Panc1 (cell line): Measurements from ENCODE around the gene TMEM218. TPM values are rescaled to one million over a fixed set of nuclear protein-coding genes. Genes with fewer than 3 reads are reported as not detected.

Source experiments
- ATAC-seq: fragments of 200-7000 bp; cut with Tn5 transposase; 2 replicates; pipeline ENCODE4 v1.9.1; 2020; ENCODE audit warnings: mild to moderate bottlenecking, moderate library complexity
- BruUV-seq: library from RNA; stranded (reverse); fragments of 400-500 nt; replicated peaks from 2 replicates; lab custom pipeline; 2021; lab: Mats Ljungman, UMichigan
- CTCF ChIA-PET: fragments of 300-600 bp; sonication (Branson Sonifier 250); formaldehyde crosslinking; loops from one replicate; lab custom pipeline; 2022; ENCODE audit warnings: antibody characterized with exemption; lab: Charles Lee
- POLR2A ChIA-PET: fragments of 300-600 bp; sonication (Branson Sonifier 250); formaldehyde crosslinking; loops from one replicate; lab custom pipeline; 2022; ENCODE audit warnings: antibody characterized with exemption; lab: Charles Lee
- DNase-seq: peaks from one replicate; pipeline ENCODE4 v3.0.0-alpha.2; 2010; ENCODE audit warnings: low read depth, low spot score
- H3K27ac ChIP-seq: 2 replicates; pipeline ENCODE4 v1.5.1; 2011; ENCODE audit warnings: mild to moderate bottlenecking, low read length, inconsistent platforms
- H3K27me3 ChIP-seq: fragments of 200-500 bp; sonication (Bioruptor generic); 2 replicates; pipeline ENCODE4 v1.6.0; 2014; ENCODE audit warnings: low read length, inconsistent platforms; ENCODE audit not compliant: control insufficient read depth, insufficient read depth
- H3K36me3 ChIP-seq: fragments of 200-500 bp; sonication (Bioruptor generic); 2 replicates; pipeline ENCODE4 v1.5.1; 2014; ENCODE audit warnings: inconsistent platforms, mild to moderate bottlenecking, low read length, moderate library complexity; ENCODE audit not compliant: control insufficient read depth, insufficient read depth
- H3K4me1 ChIP-seq: 2 replicates; pipeline ENCODE4 v1.5.1; 2011; ENCODE audit warnings: inconsistent platforms, mild to moderate bottlenecking, low read length, moderate library complexity; ENCODE audit not compliant: control insufficient read depth, insufficient read depth
- H3K4me3 ChIP-seq, 2 experiments: 2 replicates each; pipeline ENCODE4 v1.5.1; 2011 to 2012; ENCODE audit warnings: low read depth in 2 of 2, low read length in 2 of 2, mild to moderate bottlenecking in 2 of 2, inconsistent platforms in 1 of 2, moderate library complexity in 1 of 2
- H3K9me3 ChIP-seq: fragments of 200-500 bp; sonication (Bioruptor generic); 2 replicates; pipeline ENCODE4 v1.5.1; 2014; ENCODE audit warnings: low read depth, mild to moderate bottlenecking, inconsistent platforms, low read length, moderate library complexity; ENCODE audit not compliant: control insufficient read depth, insufficient read depth
- POLR2AphosphoS5 ChIP-seq: IDR thresholded peaks from 2 replicates; pipeline ENCODE4 v1.6.1; 2012; ENCODE audit warnings: mild to moderate bottlenecking, low read depth, low read length, moderate library complexity
- SIN3A ChIP-seq: IDR thresholded peaks from 2 replicates; pipeline ENCODE4 v1.6.1; 2012; ENCODE audit warnings: low read depth, mild to moderate bottlenecking, low read length, moderate library complexity, borderline replicate concordance; ENCODE audit not compliant: insufficient read depth
- TCF7L2 ChIP-seq: IDR thresholded peaks from 2 replicates; pipeline ENCODE4 v1.6.1; 2011; ENCODE audit warnings: mild to moderate bottlenecking, low read depth, low read length, inconsistent platforms
- in situ Hi-C: cut with HindIII; loops from 2 replicates; pipeline ENCODE4 v1.10.0; 2016; ENCODE audit warnings: low sequenced_read_pairs, low pct_unique_long_range_greater_than_20kb
- intact Hi-C: fragments of 100-400 bp; cut with micrococcal nuclease; formaldehyde crosslinking; loops from one replicate; pipeline ENCODE4 v1.10.0; 2022; ENCODE audit not compliant: unreplicated experiment
- total RNA-seq: library from RNA; stranded (reverse); gene quantifications from one replicate; pipeline ENCODE4 v1.2.1, GENCODE V29; 2021; ENCODE audit not compliant: unreplicated experiment
- TF ChIP-seq, protein P1 (sequence below), 2 experiments: IDR thresholded peaks; 2 replicates each; pipeline ENCODE4 v1.6.1; 2011 to 2012; ENCODE audit warnings: low read depth in 2 of 2, control low read depth in 1 of 2, low read length in 1 of 2, mild to moderate bottlenecking in 1 of 2, moderate library complexity in 1 of 2; ENCODE audit not compliant: insufficient read depth in 1 of 2
- TF ChIP-seq, protein P2 (sequence below): fragments of 450-650 bp; IDR thresholded peaks from 2 replicates; pipeline ENCODE4 v1.5.1; 2017; ENCODE audit warnings: mild to moderate bottlenecking

TMEM218 gene
- total RNA-seq, 1 experiment from 2014 or later, result 26.8 TPM

DNA sequence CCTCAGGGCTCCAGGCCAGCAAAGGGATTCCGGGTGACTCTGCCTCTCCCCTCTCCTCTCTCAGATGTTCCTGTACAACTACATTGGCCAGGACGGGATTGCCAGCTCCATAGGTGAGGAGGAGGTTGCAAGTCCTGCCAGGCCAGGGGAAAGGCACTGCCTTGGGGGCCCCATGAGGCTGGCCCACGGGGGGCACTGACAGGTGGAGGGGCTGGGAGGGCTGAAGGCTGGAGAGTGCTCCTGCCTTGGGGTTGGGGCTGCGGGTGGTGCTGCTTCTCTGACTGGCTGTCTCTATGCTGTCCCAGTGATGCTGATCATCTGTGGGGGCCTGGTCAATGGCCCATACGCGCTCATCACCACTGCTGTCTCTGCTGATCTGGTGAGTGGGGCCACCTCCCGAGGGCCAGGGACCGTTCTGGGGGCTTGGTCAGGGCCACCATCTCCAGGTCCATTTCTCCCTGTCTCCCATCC is 26.6 kb downstream of the TMEM218 start:
- ChIA-PET POLR2A (no interaction called here), CTCF (no interaction called here)
- no TSS peak for BruUV-seq
- TF ChIP-seq, protein P1, sequence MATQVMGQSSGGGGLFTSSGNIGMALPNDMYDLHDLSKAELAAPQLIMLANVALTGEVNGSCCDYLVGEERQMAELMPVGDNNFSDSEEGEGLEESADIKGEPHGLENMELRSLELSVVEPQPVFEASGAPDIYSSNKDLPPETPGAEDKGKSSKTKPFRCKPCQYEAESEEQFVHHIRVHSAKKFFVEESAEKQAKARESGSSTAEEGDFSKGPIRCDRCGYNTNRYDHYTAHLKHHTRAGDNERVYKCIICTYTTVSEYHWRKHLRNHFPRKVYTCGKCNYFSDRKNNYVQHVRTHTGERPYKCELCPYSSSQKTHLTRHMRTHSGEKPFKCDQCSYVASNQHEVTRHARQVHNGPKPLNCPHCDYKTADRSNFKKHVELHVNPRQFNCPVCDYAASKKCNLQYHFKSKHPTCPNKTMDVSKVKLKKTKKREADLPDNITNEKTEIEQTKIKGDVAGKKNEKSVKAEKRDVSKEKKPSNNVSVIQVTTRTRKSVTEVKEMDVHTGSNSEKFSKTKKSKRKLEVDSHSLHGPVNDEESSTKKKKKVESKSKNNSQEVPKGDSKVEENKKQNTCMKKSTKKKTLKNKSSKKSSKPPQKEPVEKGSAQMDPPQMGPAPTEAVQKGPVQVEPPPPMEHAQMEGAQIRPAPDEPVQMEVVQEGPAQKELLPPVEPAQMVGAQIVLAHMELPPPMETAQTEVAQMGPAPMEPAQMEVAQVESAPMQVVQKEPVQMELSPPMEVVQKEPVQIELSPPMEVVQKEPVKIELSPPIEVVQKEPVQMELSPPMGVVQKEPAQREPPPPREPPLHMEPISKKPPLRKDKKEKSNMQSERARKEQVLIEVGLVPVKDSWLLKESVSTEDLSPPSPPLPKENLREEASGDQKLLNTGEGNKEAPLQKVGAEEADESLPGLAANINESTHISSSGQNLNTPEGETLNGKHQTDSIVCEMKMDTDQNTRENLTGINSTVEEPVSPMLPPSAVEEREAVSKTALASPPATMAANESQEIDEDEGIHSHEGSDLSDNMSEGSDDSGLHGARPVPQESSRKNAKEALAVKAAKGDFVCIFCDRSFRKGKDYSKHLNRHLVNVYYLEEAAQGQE (IDR thresholded peaks at IDR 0.05; ENCODE audit: insufficient read depth in 1 of 2, low read depth in 2 of 2, low read length in 1 of 2), result no peak
- TF ChIP-seq TCF7L2 (no peak), POLR2AphosphoS5 (no peak), SIN3A (no peak)
- TF ChIP-seq, protein P2, sequence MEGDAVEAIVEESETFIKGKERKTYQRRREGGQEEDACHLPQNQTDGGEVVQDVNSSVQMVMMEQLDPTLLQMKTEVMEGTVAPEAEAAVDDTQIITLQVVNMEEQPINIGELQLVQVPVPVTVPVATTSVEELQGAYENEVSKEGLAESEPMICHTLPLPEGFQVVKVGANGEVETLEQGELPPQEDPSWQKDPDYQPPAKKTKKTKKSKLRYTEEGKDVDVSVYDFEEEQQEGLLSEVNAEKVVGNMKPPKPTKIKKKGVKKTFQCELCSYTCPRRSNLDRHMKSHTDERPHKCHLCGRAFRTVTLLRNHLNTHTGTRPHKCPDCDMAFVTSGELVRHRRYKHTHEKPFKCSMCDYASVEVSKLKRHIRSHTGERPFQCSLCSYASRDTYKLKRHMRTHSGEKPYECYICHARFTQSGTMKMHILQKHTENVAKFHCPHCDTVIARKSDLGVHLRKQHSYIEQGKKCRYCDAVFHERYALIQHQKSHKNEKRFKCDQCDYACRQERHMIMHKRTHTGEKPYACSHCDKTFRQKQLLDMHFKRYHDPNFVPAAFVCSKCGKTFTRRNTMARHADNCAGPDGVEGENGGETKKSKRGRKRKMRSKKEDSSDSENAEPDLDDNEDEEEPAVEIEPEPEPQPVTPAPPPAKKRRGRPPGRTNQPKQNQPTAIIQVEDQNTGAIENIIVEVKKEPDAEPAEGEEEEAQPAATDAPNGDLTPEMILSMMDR, result no peak
- no peaks in the 10 kb centered on the region for H3K9me3 ChIP-seq
- in situ Hi-C loops (no loop called here), intact Hi-C loops (no loop called here)
- H3K4me3 ChIP-seq, result no peak overlapping the region
- no peaks in the 10 kb centered on the region for H3K27me3 ChIP-seq
- H3K36me3 ChIP-seq, result no peaks in the 10 kb centered on the region
- no peak for DNase-seq
- no peak for ATAC-seq
- H3K4me1 ChIP-seq, result no peaks in the 10 kb centered on the region
- H3K27ac ChIP-seq, result no peak overlapping the region

DNA sequence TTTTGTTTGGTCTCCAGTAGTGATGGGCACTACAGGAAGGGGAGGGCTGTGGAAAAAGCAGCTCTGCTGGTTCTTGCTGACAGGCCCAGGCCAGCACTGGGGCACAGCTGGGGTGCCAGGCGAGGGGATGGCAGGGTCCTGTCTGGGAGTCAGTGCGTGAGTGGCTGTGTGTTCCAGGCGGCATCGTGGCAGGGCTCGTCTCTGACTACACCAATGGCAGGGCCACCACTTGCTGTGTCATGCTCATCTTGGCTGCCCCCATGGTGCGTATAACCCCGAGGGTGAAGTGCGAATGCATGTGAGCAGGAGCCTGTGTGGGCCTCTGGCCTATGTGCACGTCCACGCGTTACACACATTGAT is 27.4 kb downstream of the TMEM218 start:
- Histone ChIP-seq H3K4me3 (no peak overlapping the region), H3K27me3 (no peaks in the 10 kb centered on the region), H3K27ac (no peak overlapping the region), H3K36me3 (no peaks in the 10 kb centered on the region), H3K4me1 (no peaks in the 10 kb centered on the region), H3K9me3 (no peaks in the 10 kb centered on the region)
- CTCF ChIA-PET, result interaction anchor here (1.1 kb wide), 1 partner anchor 262 kb away, joined by 3 read pairs; no protein-coding TSS in a partner anchor
- in situ Hi-C loops (no loop called here), intact Hi-C loops (no loop called here)
- no peak for DNase-seq
- POLR2A ChIA-PET, result no interaction called here
- no TSS peak for BruUV-seq
- no peak for ATAC-seq
- TF ChIP-seq SIN3A (no peak), TCF7L2 (no peak), POLR2AphosphoS5 (no peak)
- TF ChIP-seq, protein P2, result no peak
- TF ChIP-seq, protein P1 (IDR thresholded peaks at IDR 0.05; ENCODE audit: insufficient read depth in 1 of 2, low read depth in 2 of 2, low read length in 1 of 2), result no peak
